ENCODE results near the gene RHEBL1. TPM values are rescaled to one million over a fixed set of nuclear protein-coding genes. Genes with fewer than 3 reads are reported as not detected.

The RHEBL1 gene
- total and polyA plus RNA-seq, 2 of the 4 experiments (the other 2 are of a cell fraction) = 0.62 to 0.72 TPM

GRCh38 chr12:49055092-49055491 lies 14.7 kb downstream of the RHEBL1 start:
- H2BK120ac ChIP-seq (ENCODE audit: low read depth, low read length) = no peak overlapping the region
- ChIA-PET CTCF (interaction anchor here (0.5 kb wide), 1 partner anchor 145 kb away, joined by 3 read pairs; no protein-coding TSS in a partner anchor), POLR2A (ENCODE audit: unreplicated experiment) (no interaction called here)
- no peak for DNase-seq
- peaks cover 20 to 83% of the 10 kb centered on the region in 2 experiments; a peak in 3 of 4 replicates for H3K79me1 ChIP-seq (ENCODE audit: low read depth in 1 of 2, low read length in 2 of 2)
- H3K27me3 ChIP-seq (ENCODE audit: control insufficient read depth, insufficient read depth, low read length) = no peaks in the 10 kb centered on the region
- no peak overlapping the region for H3K18ac ChIP-seq (ENCODE audit: low read depth, low read length)
- H4K8ac ChIP-seq (ENCODE audit: low read depth in 2 of 2, low read length in 2 of 2) = no peak overlapping the region
- peaks cover 92% of the 10 kb centered on the region for H4K20me1 ChIP-seq (ENCODE audit: insufficient read depth, low read length)
- dilution Hi-C loops (cut with HindIII; ENCODE audit: low sequenced_read_pairs, unreplicated experiment) = no loop called here
- no peak overlapping the region for H2AK9ac ChIP-seq (replicated peaks; ENCODE audit: low read depth, low read length, poor library complexity)
- no peak overlapping the region for H3K14ac ChIP-seq (replicated peaks; ENCODE audit: low read depth, low read length)
- intact Hi-C loops (cut with micrococcal nuclease) = no loop called here
- no peak overlapping the region for H3K4ac ChIP-seq (ENCODE audit: low read depth, low read length)
- BruUV-seq (replicated peaks) = no TSS peak
- H2AK5ac ChIP-seq (ENCODE audit: low read depth, low read length) = no peak overlapping the region
- no peak overlapping the region for H2AFZ ChIP-seq (replicated peaks; ENCODE audit: low read length, poor library complexity)
- no peak overlapping the region for H3K9ac ChIP-seq (ENCODE audit: low read depth, low read length)
- H2BK20ac ChIP-seq (ENCODE audit: low read depth, low read length) = no peak overlapping the region
- H4K91ac ChIP-seq (ENCODE audit: insufficient read depth, low read depth, low read length) = no peak overlapping the region
- no peak overlapping the region for H3K4me3 ChIP-seq (ENCODE audit: insufficient read depth, low read depth, low read length)
- H3K27ac ChIP-seq (ENCODE audit: insufficient read depth, low read length) = no peak overlapping the region
- no peak overlapping the region for H3K56ac ChIP-seq (ENCODE audit: extremely low read depth, insufficient read depth, low read length)
- in situ Hi-C loops (cut with MboI; ENCODE audit: low sequenced_read_pairs) = no loop called here
- no peak overlapping the region for H4K5ac ChIP-seq (ENCODE audit: low read depth, low read length)
- TF ChIP-seq MAZ (IDR thresholded peaks at IDR 0.05; ENCODE audit: borderline replicate concordance, low read depth, low read length) = no peak
- no peak for TF ChIP-seq CEBPB (IDR thresholded peaks at IDR 0.05; ENCODE audit: low read depth, low read length)
- TF ChIP-seq RFX5 (IDR thresholded peaks at IDR 0.05; ENCODE audit: low read depth, low read length) = no peak
- TF ChIP-seq POLR2A (IDR thresholded peaks at IDR 0.05; ENCODE audit: low read depth, low read length) = no peak
- no peak for TF ChIP-seq SMC3 (IDR thresholded peaks at IDR 0.05; ENCODE audit: low read depth, low read length)
- TF ChIP-seq, protein P1, sequence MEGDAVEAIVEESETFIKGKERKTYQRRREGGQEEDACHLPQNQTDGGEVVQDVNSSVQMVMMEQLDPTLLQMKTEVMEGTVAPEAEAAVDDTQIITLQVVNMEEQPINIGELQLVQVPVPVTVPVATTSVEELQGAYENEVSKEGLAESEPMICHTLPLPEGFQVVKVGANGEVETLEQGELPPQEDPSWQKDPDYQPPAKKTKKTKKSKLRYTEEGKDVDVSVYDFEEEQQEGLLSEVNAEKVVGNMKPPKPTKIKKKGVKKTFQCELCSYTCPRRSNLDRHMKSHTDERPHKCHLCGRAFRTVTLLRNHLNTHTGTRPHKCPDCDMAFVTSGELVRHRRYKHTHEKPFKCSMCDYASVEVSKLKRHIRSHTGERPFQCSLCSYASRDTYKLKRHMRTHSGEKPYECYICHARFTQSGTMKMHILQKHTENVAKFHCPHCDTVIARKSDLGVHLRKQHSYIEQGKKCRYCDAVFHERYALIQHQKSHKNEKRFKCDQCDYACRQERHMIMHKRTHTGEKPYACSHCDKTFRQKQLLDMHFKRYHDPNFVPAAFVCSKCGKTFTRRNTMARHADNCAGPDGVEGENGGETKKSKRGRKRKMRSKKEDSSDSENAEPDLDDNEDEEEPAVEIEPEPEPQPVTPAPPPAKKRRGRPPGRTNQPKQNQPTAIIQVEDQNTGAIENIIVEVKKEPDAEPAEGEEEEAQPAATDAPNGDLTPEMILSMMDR (conservative IDR thresholded peaks at IDR 0.05; ENCODE audit: low read depth, low read length) = no peak
- no peak for TF ChIP-seq MXI1 (IDR thresholded peaks at IDR 0.05; ENCODE audit: borderline replicate concordance, low read depth, low read length)
- TF ChIP-seq CHD1 (IDR thresholded peaks at IDR 0.05; ENCODE audit: low read depth, low read length) = no peak
- TF ChIP-seq RCOR1 (IDR thresholded peaks at IDR 0.05; ENCODE audit: insufficient replicate concordance, low read length) = no peak
- TF ChIP-seq ELK1 (IDR thresholded peaks at IDR 0.05; ENCODE audit: borderline replicate concordance, low read depth, low read length) = no peak
- no peak for TF ChIP-seq USF2 (IDR thresholded peaks at IDR 0.05; ENCODE audit: low read depth, low read length)
- no peak for TF ChIP-seq MAFK (IDR thresholded peaks at IDR 0.05; ENCODE audit: low read depth, low read length)
- no peak for TF ChIP-seq FOS (IDR thresholded peaks at IDR 0.05; ENCODE audit: low read depth, low read length)
- H3K9me1 ChIP-seq (ENCODE audit: insufficient read depth, low read length) = peaks cover 29% of the 10 kb centered on the region
- no peak overlapping the region for H3K23ac ChIP-seq (ENCODE audit: low read depth, low read length)
- H3K36me3 ChIP-seq (ENCODE audit: control insufficient read depth, insufficient read depth, low read length) = peaks cover 51% of the 10 kb centered on the region
- no peak overlapping the region for H3K4me2 ChIP-seq (ENCODE audit: low read depth, low read length)
- 100% methylated on average over 1 of the region's 4 CpGs; no CpG with 5 or more reads in 1 of the 2 experiments for WGBS, 2 experiments (ENCODE audit: extremely low coverage in 2 of 2, insufficient read length in 1 of 2)
- H2BK5ac ChIP-seq (ENCODE audit: low read depth, low read length, poor library complexity, severe bottlenecking) = no peak overlapping the region
- no peak overlapping the region for H2BK15ac ChIP-seq (ENCODE audit: low read depth, low read length)
- peaks cover 10% of the 10 kb centered on the region for H3K4me1 ChIP-seq (ENCODE audit: control insufficient read depth, insufficient read depth, low read length)
- H3K9me3 ChIP-seq (ENCODE audit: control insufficient read depth, insufficient read depth, low read length) = no peaks in the 10 kb centered on the region
- ATAC-seq (ENCODE audit: low read depth) = no peak

All from IMR-90 (cell line).